HUES64 (cell line): Measurements from ENCODE around the gene FHL5.
"Not testable (repeated sequence)": the region's sequence is repeated elsewhere in the genome, so short reads cannot be mapped to it uniquely, and the experiment has no call there.

Experiments used
- H3K27ac ChIP-seq: 2 replicates; pipeline ENCODE4 v1.7.0; 2013; ENCODE audit warnings: low read depth, low read length, inconsistent platforms
- H3K27me3 ChIP-seq: 2 replicates; pipeline ENCODE4 v1.6.1; 2013; ENCODE audit warnings: mild to moderate bottlenecking, low read length; ENCODE audit not compliant: insufficient read depth
- H3K36me3 ChIP-seq: 2 replicates; pipeline ENCODE4 v1.6.1; 2013; ENCODE audit warnings: mild to moderate bottlenecking, low read length; ENCODE audit not compliant: insufficient read depth
- H3K4me1 ChIP-seq: 2 replicates; pipeline ENCODE4 v1.6.1; 2013; ENCODE audit warnings: mild to moderate bottlenecking, low read length, moderate library complexity; ENCODE audit not compliant: insufficient read depth
- H3K4me3 ChIP-seq: 2 replicates; pipeline ENCODE4 v1.5.1; 2013; ENCODE audit warnings: mild to moderate bottlenecking, low read length, moderate library complexity
- H3K9ac ChIP-seq: 2 replicates; pipeline ENCODE4 v1.6.1; 2013; ENCODE audit warnings: mild to moderate bottlenecking, low read depth, low read length
- H3K9me3 ChIP-seq: 2 replicates; pipeline ENCODE4 v1.6.1; 2013; ENCODE audit warnings: low read depth, low read length; ENCODE audit not compliant: insufficient read depth
- WGBS: fragments of 150-250, 120-280 bp; methylation state at CpG from one replicate; pipeline ENCODE4 v1.1.7; 2013; ENCODE audit warnings: missing lambda C conversion rate; 5-methylcytosine and 5-hydroxymethylcytosine counted together

The FHL5 gene

DNA sequence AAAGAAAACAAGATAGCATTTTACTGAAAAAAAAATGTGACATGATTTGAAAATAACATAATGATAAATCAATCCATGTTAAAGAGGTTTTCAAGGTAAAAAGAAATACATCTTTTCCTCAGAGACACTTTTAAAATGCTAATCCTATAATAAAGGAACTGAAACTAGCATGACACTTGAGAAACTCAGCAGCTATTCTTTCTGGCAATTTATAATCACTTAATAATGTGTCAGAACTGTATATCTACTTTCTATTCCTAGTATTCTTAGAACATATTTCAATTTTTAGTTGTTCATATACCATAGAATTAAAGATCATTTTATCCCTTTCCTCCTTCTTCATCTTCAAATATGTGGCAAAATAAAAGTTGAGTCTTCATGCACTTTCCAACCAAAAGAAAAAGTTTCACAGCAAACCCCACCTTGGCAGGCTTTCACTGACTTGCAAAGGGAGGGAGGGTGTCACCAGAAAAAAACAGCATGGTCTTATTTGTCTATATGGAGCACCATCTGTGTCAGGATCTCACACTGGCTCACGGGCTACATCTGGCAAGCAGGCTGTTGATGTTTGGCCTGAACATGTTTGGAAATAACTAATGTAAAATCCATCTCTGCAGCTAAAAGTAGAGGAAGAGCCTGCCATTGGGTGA, 48.5 kb downstream of the FHL5 start:
- H3K27me3 ChIP-seq = no peaks in the 10 kb centered on the region
- no peak overlapping the region for H3K9ac ChIP-seq
- H3K4me1 ChIP-seq = peaks cover 12% of the 10 kb centered on the region; the same call in 1 of the 2 replicates
- H3K4me3 ChIP-seq = no peak overlapping the region
- no peaks in the 10 kb centered on the region for H3K36me3 ChIP-seq
- no peaks in the 10 kb centered on the region for H3K9me3 ChIP-seq
- 97% methylated on average over 1 of the region's 1 CpG for WGBS
- H3K27ac ChIP-seq = no peak overlapping the region

DNA sequence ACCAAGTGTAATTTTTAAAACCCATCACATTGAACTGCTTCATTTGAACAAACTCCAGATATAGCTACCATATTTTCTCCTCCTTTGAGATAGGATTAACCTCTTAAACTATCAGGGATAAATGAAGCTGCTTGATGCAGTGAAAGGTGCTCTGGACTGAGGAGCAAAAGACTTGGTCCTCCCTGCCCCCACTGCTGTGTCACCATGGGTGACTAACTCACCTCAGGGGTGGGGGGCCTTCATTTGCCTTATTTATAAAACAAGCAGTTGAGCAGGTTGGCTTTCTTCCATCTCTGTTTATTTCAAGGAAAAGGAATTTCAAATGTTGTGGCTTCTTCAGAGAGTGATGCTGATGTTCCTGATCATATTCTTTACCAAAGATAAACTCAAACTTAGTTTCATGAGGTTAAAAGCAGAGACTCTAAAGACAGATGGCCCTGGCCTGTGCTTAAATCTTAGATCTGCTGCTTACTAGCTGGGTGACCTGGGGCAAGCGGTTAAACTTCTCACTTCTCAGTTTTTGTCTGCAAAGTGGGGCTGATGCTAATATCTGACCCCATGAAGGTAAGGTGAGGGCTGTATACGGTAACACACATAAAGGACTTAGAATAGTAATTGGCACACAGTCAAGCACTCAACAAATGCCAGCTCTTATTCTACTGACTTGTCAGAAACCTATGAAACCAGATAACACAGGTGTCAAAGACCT, 50.5 kb downstream of the FHL5 start:
- H3K27ac ChIP-seq = no peak overlapping the region
- no peaks in the 10 kb centered on the region for H3K36me3 ChIP-seq
- H3K9ac ChIP-seq = no peak overlapping the region
- peaks cover 8% of the 10 kb centered on the region; the same call in 1 of the 2 replicates for H3K4me1 ChIP-seq
- no peaks in the 10 kb centered on the region for H3K27me3 ChIP-seq
- no peak overlapping the region for H3K4me3 ChIP-seq
- 97% methylated on average over 2 of the region's 2 CpGs for WGBS
- H3K9me3 ChIP-seq = no peaks in the 10 kb centered on the region

DNA sequence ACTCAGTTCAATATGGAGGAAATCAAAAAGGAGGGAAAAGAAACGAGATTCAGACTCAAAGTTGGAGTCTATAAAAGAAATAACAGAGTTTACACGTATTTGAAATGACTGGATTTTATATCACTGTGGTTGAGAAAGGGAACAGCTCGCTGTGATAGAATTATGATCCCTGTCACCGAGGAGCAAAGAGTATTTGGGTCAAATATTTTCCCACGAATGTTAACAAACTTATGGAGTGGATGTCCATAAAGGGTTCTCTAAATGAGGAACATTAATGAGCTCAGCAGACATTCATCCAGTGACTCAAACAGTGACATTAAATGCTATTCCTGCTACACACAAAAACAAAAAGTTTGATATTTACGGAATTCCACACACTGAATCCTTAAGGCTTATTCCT, 57.9 kb downstream of the FHL5 start:
- no peak overlapping the region for H3K9ac ChIP-seq
- no peaks in the 10 kb centered on the region for H3K27me3 ChIP-seq
- H3K9me3 ChIP-seq = no peaks in the 10 kb centered on the region
- WGBS = 94% methylated on average over 6 of the region's 6 CpGs
- H3K4me1 ChIP-seq = no peaks in the 10 kb centered on the region
- no peak overlapping the region for H3K27ac ChIP-seq
- H3K36me3 ChIP-seq = no peaks in the 10 kb centered on the region
- H3K4me3 ChIP-seq = no peak overlapping the region

DNA sequence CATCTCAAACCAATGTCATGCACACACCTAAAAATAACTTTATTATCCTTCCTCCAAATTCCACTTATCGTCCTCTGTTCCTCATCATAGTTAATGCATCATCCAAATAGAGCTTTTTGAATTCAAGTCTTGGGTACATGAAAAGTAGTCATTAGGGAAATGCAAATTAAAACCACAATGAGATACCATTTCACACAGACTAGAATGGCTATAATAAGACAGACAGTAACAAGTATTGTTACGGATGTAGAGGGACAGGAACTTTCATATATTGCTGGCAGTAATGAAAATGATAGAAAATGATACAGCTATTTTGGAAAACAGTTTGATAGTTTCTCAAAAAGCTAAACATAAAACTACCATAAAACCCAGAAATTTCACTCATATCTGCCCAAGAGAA, 59.1 kb downstream of the FHL5 start:
- Histone ChIP-seq H3K36me3 (no peaks in the 10 kb centered on the region), H3K4me3 (no peak overlapping the region), H3K27me3 (no peaks in the 10 kb centered on the region), H3K9ac (no peak overlapping the region), H3K9me3 (no peaks in the 10 kb centered on the region), H3K4me1 (no peaks in the 10 kb centered on the region), H3K27ac (no peak overlapping the region)
- WGBS = 96% methylated on average over 2 of the region's 2 CpGs

DNA sequence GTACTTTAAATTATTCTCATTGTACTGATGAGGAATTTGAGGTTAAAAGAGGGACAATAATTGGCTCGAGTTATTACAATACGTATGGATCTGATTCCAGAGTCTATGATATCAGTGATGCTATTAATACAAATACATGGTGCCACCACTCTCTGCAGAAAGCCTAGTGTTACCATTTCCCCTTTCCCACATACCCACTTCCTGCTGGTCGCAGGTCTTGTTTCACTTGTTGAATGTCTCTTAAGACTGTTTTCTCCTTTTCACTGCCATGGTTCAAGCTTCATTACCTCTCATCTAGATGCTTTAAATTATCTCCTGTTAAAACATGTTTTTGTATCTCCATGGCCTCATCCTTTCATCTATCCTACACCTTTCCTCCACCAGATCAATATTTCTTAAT, 62.0 kb downstream of the FHL5 start:
- H3K27ac ChIP-seq = no peak overlapping the region
- no peaks in the 10 kb centered on the region for H3K4me1 ChIP-seq
- no peaks in the 10 kb centered on the region for H3K9me3 ChIP-seq
- H3K4me3 ChIP-seq = no peak overlapping the region
- no peak overlapping the region for H3K9ac ChIP-seq
- H3K36me3 ChIP-seq = no peaks in the 10 kb centered on the region
- H3K27me3 ChIP-seq = no peaks in the 10 kb centered on the region
- WGBS = 96% methylated on average over 3 of the region's 3 CpGs

DNA sequence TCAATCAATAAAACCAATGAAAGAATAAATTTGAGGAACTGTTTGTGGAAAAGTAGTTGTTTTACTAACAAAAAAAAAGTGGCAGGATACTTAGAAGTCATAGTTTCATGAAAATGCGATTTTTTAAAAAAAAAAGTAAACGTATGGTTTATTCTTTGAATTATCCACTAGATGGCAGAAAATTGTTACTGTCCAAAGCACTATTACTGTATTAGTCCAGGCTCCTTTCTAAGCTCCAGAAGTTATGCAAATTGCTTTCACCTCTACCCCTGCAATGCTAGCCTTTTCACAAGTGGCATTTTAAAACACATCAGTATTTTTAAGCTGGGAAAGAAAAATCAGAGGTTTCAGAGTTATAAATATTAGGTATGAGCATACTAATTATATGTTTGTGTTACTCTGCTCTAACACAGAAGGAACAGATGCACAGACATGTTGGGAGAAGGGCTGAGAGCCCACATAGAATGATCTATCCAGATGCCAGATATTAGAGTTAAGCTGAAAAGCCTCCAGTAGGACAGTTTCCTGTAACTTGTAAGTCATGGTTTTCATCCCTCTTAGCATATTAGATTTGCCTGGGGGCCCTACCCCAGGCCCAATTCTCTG, 63.9 kb downstream of the FHL5 start:
- Histone ChIP-seq H3K27ac (no peak overlapping the region), H3K9me3 (no peaks in the 10 kb centered on the region), H3K36me3 (no peaks in the 10 kb centered on the region), H3K27me3 (no peaks in the 10 kb centered on the region), H3K4me1 (no peaks in the 10 kb centered on the region), H3K9ac (no peak overlapping the region), H3K4me3 (no peak overlapping the region)
- 65% methylated on average over 2 of the region's 2 CpGs for WGBS

DNA sequence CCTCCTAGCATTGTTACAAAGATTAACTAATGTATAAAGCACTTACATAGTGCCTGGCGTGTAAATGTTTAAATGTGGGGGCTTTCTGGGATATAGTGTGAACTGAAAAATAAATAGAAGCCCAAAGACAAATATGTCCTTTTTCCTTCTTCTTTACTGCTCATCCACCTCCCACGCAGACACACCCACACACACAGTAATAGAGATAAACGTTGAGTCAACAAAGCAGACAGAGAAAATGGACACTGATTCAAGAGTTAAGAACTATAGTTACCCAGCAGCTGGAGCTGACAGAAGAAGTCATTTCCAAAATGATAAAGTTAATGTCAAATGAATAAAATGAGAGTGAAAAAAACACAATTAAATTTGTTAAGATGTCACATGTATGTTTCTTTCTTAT, 68.3 kb downstream of the FHL5 start:
- no peak overlapping the region for H3K9ac ChIP-seq
- H3K27me3 ChIP-seq = no peaks in the 10 kb centered on the region
- H3K9me3 ChIP-seq = no peaks in the 10 kb centered on the region
- H3K4me1 ChIP-seq = peaks cover 9% of the 10 kb centered on the region
- 94% methylated on average over 2 of the region's 3 CpGs for WGBS
- H3K27ac ChIP-seq = no peak overlapping the region
- no peak overlapping the region for H3K4me3 ChIP-seq
- H3K36me3 ChIP-seq = no peaks in the 10 kb centered on the region

DNA sequence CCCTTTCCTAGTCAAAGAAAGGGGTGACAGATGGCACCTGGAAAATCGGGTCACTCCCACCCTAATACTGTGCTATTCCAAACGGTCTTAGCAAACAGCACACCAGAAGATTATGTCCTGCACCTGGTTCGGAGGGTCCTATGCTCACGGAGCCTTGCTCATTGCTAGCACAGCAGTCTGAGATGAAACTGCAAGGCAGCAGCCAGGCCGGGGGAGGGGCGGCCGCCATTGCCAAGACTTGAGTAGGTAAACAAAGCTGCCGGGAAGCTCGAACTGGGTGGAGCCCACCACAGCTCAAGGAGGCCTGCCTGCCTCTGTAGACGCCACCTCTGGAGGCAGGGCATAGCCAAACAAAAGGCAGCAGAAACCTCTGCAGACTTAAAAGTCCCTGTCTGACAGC, 75.1 kb downstream of the FHL5 start:
- not testable (repeated sequence) for H3K4me3 ChIP-seq, H3K36me3 ChIP-seq, H3K27me3 ChIP-seq, H3K9me3 ChIP-seq, H3K4me1 ChIP-seq, H3K27ac ChIP-seq, H3K9ac ChIP-seq
- 82% methylated on average over 10 of the region's 10 CpGs for WGBS

DNA sequence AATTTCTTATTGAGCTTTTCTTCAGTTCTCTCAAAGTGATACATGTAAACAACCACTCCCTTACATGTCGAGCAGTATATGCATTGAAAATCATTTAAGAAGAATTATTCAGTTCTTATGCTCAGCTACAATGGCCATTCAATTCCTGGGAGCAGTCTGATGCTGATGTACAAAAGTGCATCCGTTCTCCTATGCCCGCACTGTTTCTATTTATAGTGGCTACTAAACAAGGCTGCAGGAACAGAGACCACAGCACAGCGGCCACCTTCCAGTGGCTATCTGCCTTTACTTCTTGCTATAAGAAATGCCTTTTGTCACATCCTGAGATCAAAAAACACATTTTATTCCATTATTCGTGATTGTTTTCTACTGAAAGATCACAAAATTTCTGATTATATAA, 82.2 kb downstream of the FHL5 start:
- H3K9ac ChIP-seq = no peak overlapping the region
- no peaks in the 10 kb centered on the region for H3K27me3 ChIP-seq
- H3K36me3 ChIP-seq = no peaks in the 10 kb centered on the region
- H3K4me1 ChIP-seq = no peaks in the 10 kb centered on the region
- over 99% methylated on average over 5 of the region's 5 CpGs for WGBS
- H3K9me3 ChIP-seq = no peaks in the 10 kb centered on the region
- H3K27ac ChIP-seq = no peak overlapping the region
- no peak overlapping the region for H3K4me3 ChIP-seq

DNA sequence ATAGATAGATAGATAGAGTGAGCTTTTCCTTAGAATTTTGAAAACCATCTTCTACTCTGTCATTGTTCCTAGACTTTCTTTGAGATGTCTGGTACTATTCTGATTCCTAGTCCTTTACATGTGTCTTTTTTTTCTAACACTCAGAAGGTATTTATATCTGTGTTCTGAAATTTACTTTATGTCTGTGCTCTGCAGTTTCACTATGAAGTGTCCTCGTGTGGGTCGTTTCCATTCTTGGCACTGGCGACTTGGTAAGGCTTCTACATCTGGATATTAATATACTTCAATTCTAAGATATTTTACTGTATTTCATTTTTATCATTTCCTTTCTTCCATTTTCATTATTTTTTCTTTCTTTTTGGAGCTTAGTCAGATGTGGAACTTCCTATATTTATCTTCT, 87.0 kb downstream of the FHL5 start:
- WGBS = no CpG with 5 or more reads among the region's 3 CpGs
- H3K4me3 ChIP-seq = no peak overlapping the region
- H3K27ac ChIP-seq = no peak overlapping the region
- no peak overlapping the region for H3K9ac ChIP-seq
- no peaks in the 10 kb centered on the region for H3K36me3 ChIP-seq
- H3K27me3 ChIP-seq = no peaks in the 10 kb centered on the region
- no peaks in the 10 kb centered on the region for H3K4me1 ChIP-seq
- no peaks in the 10 kb centered on the region for H3K9me3 ChIP-seq

DNA sequence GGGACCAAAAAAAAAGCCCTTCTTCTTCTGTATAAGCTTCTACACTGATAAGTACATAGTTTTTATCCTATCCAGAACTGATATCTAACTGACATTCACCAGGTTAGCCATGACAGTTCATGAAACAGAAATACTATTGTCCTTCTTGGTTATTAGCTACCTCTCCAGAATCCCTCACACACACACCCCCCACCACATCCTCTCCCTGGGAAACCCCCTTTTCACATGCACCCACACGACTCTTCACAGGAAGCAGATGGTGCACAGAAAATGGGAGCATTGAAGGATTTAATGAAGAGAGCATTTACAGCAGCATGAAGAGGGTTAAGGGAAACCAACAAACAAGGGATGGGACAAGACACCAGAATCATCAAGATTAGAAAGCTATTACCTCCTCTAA, 88.9 kb downstream of the FHL5 start:
- Histone ChIP-seq H3K9me3 (no peaks in the 10 kb centered on the region), H3K4me3 (no peak overlapping the region), H3K27ac (no peak overlapping the region), H3K36me3 (no peaks in the 10 kb centered on the region), H3K9ac (no peak overlapping the region), H3K27me3 (no peaks in the 10 kb centered on the region), H3K4me1 (no peaks in the 10 kb centered on the region)
- 88% methylated on average over 1 of the region's 1 CpG for whole genome bisulfite sequencing
